ENCODE measurements around the gene SLC48A1.

DNA sequence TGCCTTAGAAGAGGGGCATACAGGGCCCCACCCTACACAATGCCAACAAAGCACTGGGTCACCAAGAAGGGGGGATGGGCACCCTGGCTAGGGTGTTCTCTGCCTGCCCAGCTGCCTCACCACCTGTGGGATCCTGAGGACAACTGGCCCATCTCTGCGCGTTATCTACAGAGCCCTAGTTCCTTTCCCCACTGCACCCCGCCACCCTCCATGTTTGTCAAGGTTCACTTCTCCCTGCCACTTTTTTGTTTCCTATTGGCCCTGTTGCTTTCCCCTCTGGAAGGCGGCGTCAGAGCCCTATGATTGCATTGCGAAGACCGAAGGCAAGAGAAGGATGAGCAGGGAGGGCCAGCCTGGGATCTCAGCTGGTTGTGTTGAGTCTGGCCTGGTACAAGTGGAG, 1.6 kb downstream of the SLC48A1 start:
- TF ChIP-seq, protein P1, sequence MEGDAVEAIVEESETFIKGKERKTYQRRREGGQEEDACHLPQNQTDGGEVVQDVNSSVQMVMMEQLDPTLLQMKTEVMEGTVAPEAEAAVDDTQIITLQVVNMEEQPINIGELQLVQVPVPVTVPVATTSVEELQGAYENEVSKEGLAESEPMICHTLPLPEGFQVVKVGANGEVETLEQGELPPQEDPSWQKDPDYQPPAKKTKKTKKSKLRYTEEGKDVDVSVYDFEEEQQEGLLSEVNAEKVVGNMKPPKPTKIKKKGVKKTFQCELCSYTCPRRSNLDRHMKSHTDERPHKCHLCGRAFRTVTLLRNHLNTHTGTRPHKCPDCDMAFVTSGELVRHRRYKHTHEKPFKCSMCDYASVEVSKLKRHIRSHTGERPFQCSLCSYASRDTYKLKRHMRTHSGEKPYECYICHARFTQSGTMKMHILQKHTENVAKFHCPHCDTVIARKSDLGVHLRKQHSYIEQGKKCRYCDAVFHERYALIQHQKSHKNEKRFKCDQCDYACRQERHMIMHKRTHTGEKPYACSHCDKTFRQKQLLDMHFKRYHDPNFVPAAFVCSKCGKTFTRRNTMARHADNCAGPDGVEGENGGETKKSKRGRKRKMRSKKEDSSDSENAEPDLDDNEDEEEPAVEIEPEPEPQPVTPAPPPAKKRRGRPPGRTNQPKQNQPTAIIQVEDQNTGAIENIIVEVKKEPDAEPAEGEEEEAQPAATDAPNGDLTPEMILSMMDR (IDR thresholded peaks at IDR 0.05): no peak
- TF ChIP-seq POLR2A (IDR thresholded peaks at IDR 0.05): no peak
